Nephron progenitor cell (in vitro differentiated cells): ENCODE data around the gene GOLIM4.
"Not testable (repeated sequence)": the region's sequence is repeated elsewhere in the genome, so short reads cannot be mapped to it uniquely, and the experiment has no call there.

ENCODE experiments used
- DNase-seq: peaks from one replicate; pipeline ENCODE4 v3.0.0; 2021
- H3K27ac Mint-ChIP-seq: 2 replicates; pipeline ENCODE4 v1.8.0; 2021; ENCODE audit warnings: mild to moderate bottlenecking, moderate library complexity, mixed read lengths
- H3K27me3 Mint-ChIP-seq: 2 replicates; pipeline ENCODE4 v1.8.0; 2021; ENCODE audit warnings: mild to moderate bottlenecking, low read depth, mixed read lengths; ENCODE audit not compliant: poor library complexity
- H3K36me3 Mint-ChIP-seq: 2 replicates; pipeline ENCODE4 v1.8.0; 2021; ENCODE audit warnings: low read depth, mixed read lengths
- H3K4me1 Mint-ChIP-seq: 2 replicates; pipeline ENCODE4 v1.8.0; 2021; ENCODE audit warnings: mixed read lengths
- H3K4me3 Mint-ChIP-seq: 2 replicates; pipeline ENCODE4 v1.8.0; 2021; ENCODE audit warnings: mild to moderate bottlenecking, moderate library complexity, mixed read lengths
- H3K9me3 Mint-ChIP-seq: 2 replicates; pipeline ENCODE4 v1.8.0; 2021; ENCODE audit warnings: mild to moderate bottlenecking, moderate library complexity, mixed read lengths
- TF ChIP-seq, protein P1 (sequence below): fragments of 200-600 bp; sonication (generic); IDR thresholded peaks from 2 replicates; pipeline ENCODE4 v1.5.0; 2021; ENCODE audit warnings: antibody characterized with exemption

The GOLIM4 gene

DNA sequence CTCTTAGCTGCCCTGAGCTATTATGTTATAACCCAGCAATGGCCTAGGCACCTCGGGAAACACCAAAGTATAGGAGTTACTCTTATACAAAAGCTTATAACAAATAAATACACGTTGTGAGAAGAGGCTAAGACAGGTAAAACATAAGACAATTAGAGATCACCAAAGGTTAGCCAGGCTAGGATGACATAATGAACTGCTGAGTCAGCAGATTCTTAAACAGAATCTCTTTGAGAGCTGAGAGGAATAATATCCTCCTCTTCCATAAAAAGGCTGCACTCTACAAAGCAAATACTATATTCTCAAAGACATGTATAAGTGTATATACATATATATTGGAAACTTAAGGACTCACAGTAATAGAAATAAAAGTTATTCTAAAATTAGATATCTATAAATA lies 37.2 kb downstream of the GOLIM4 start:
- Mint-ChIP-seq H3K36me3 (peaks cover 57% of the 10 kb centered on the region), H3K4me3 (no peak overlapping the region), H3K27me3 (peaks cover 2% of the 10 kb centered on the region), H3K27ac (no peak overlapping the region), H3K4me1 (peaks cover 9% of the 10 kb centered on the region), H3K9me3 (peaks cover 36% of the 10 kb centered on the region)
- DNase-seq = no peak
- TF ChIP-seq, protein P1, sequence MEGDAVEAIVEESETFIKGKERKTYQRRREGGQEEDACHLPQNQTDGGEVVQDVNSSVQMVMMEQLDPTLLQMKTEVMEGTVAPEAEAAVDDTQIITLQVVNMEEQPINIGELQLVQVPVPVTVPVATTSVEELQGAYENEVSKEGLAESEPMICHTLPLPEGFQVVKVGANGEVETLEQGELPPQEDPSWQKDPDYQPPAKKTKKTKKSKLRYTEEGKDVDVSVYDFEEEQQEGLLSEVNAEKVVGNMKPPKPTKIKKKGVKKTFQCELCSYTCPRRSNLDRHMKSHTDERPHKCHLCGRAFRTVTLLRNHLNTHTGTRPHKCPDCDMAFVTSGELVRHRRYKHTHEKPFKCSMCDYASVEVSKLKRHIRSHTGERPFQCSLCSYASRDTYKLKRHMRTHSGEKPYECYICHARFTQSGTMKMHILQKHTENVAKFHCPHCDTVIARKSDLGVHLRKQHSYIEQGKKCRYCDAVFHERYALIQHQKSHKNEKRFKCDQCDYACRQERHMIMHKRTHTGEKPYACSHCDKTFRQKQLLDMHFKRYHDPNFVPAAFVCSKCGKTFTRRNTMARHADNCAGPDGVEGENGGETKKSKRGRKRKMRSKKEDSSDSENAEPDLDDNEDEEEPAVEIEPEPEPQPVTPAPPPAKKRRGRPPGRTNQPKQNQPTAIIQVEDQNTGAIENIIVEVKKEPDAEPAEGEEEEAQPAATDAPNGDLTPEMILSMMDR = no peak

DNA sequence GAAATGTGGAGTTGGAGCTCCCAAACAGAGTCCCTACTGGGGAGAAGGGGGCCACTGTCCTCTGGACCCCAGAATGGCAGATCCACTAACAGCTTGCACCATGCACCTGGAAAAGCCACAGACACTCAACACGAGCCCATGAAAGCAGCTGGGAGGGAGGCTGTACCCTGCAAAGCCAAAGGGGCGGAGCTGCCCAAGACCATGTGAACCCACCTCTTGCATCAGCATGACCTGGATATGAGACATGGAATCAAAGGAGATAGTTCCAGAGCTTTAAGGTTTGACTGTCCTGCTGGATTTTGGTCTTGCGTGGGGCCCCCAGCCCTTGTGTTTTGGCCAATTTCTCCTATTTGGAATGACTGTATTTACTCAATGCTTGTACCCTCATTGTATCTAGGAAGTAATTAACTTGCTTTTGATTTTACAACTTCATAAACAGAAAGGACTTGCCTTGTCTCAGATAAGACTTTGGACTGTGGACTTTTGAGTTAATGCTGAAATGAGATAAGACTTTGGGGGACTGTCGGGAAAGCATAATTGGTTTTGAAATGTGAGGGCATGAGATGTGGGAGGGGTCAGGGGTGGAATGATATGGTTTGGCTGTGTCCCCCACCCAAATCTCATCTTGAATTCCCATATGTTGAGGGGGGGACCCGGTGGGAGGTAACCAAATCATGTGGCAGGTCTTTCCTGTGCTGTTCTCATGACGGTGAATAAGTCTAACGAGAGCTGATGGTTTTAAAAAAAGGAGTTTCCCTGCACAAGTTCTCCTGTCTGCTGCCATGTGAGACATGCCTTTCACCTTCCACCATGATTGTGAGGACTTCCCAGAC lies 39.1 kb downstream of the GOLIM4 start:
- H3K4me3 Mint-ChIP-seq, H3K27me3 Mint-ChIP-seq, DNase-seq, H3K27ac Mint-ChIP-seq: not testable (repeated sequence)
- Mint-ChIP-seq H3K9me3 (peaks cover 36% of the 10 kb centered on the region), H3K36me3 (peaks cover 57% of the 10 kb centered on the region), H3K4me1 (peaks cover 25% of the 10 kb centered on the region)

DNA sequence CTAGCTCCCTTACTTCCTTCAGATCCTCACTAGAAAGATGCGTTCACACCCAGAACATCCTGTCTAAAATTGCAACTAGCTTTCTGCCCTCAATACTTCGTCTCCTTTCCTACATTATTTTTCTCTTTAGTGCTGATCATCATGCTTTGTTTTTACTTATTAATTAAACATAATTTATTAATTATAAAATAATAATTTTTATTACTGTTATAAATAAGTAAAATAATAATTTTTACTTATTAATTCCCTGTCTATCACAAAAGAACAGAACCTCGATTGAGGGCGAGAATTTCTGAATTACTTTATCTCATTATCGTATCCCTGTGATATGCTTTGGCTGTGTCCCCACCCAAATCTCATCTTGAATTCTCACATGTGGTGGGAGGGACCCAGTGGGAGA lies 41.3 kb downstream of the GOLIM4 start:
- peaks cover 2% of the 10 kb centered on the region for H3K27me3 Mint-ChIP-seq
- peaks cover 37% of the 10 kb centered on the region for H3K4me1 Mint-ChIP-seq
- H3K4me3 Mint-ChIP-seq = no peak overlapping the region
- TF ChIP-seq, protein P1 = no peak
- H3K27ac Mint-ChIP-seq = no peak overlapping the region
- no peak for DNase-seq
- peaks cover 36% of the 10 kb centered on the region for H3K9me3 Mint-ChIP-seq
- peaks cover 42% of the 10 kb centered on the region for H3K36me3 Mint-ChIP-seq

DNA sequence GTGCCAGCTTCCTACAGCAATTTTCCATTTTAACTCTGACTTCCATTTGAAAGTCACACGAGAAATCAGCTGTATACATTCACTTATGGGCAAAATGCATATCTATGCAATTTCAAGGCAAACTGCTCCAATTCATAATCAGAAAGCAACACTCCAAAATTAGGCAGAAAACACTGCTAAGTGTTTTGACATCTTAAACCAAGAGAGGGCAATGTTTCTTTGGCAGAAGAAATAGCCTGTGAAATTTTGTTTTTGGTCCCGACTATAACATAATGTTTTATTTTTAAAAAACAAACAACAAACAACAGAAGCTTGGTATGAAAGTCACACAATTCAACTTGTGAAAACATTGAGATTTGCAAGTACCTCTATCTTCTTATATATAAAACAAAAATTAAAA lies 42.6 kb downstream of the GOLIM4 start:
- Mint-ChIP-seq H3K4me3 (no peak overlapping the region), H3K4me1 (peaks cover 45% of the 10 kb centered on the region), H3K27me3 (peaks cover 2% of the 10 kb centered on the region), H3K36me3 (peaks cover 38% of the 10 kb centered on the region), H3K27ac (no peak overlapping the region), H3K9me3 (peaks cover 33% of the 10 kb centered on the region)
- TF ChIP-seq, protein P1 = no peak
- DNase-seq = no peak

DNA sequence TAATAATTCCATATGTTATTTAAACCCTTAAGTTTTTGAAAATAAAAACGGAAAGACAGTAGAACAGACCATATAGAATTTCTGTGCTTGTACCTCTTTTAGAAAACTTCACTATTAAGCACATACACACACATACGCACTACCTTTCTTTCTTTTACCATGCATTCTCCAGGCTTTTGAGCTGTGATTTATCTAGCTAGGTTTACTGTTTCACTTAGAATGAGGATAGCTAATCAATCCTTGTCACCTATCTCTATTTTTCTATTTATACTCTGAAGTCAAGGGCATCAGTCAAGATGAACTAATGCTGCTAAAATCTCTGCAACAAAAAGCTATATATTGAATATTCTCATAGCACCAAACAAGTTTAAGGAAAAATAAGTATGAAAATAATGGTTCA lies 43.2 kb downstream of the GOLIM4 start:
- H3K27ac Mint-ChIP-seq = peak overlapping the region; percentile 44
- TF ChIP-seq, protein P1 = no peak
- no peak for DNase-seq
- peaks cover 2% of the 10 kb centered on the region for H3K27me3 Mint-ChIP-seq
- peaks cover 29% of the 10 kb centered on the region for H3K9me3 Mint-ChIP-seq
- H3K36me3 Mint-ChIP-seq = peaks cover 33% of the 10 kb centered on the region
- no peak overlapping the region for H3K4me3 Mint-ChIP-seq
- peaks cover 45% of the 10 kb centered on the region for H3K4me1 Mint-ChIP-seq

DNA sequence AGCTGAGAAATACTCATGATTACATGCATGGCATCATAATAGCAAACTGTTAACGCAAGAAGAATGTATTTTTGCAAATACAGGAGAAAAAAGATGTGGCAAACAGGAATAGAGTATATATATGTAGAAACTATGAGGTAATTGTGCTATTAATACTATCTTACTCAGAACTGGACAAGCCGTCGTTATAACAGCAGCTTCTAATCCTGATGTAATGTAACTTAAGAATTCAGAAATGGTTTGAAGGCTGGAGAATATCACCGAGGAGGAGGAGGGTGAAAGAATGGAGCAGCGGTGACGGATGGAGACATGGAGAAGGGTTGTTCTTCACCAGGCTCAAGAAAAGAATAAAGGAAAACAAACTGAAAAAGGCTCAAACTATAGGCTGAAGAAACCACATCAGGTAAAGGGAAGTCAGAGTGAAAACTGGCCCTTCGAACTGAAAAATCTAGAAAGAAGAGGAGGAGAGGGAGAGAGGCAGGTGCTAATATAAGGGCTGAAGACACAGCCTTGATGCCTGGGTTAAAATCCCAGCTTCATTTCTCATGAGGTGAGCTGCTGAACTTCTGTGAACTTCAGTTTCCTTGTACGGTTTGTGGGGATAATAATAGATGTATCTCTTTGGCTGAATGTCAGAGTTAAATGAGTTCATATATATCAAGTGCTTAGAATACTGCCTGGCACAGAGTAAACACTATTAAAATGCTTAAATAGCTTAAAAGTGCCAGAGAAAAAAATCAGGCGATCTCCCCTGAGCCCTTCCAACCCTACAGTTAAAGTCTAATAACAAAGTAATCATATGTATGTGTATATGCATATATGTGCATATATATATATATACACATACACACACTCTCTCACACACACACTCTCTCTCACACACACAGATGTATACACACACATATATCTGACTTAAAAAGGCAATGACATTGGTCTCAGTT lies 43.9 kb downstream of the GOLIM4 start:
- no peak overlapping the region for H3K4me3 Mint-ChIP-seq
- H3K27me3 Mint-ChIP-seq = no peaks in the 10 kb centered on the region
- H3K36me3 Mint-ChIP-seq = peaks cover 26% of the 10 kb centered on the region
- peaks cover 50% of the 10 kb centered on the region for H3K4me1 Mint-ChIP-seq
- peaks cover 22% of the 10 kb centered on the region for H3K9me3 Mint-ChIP-seq
- TF ChIP-seq, protein P1 = no peak
- H3K27ac Mint-ChIP-seq = peak overlapping the region; percentile 71
- DNase-seq = no peak
